Neuronal stem cell (in vitro differentiated cells): ENCODE results near the gene FMN1.
A peak's percentile ranks its signal among the peaks of the same experiment; 100 is the strongest.

ENCODE experiments used
- DNase-seq: peaks from one replicate; pipeline ENCODE4 v3.0.0-alpha.2; 2013; ENCODE audit warnings: low spot score
- H2AFZ ChIP-seq: one replicate; pipeline ENCODE4 v1.6.1; 2013; ENCODE audit warnings: mild to moderate bottlenecking, low read length, inconsistent platforms
- H2AK5ac ChIP-seq: 2 replicates; pipeline ENCODE4 v1.6.1; 2013; ENCODE audit warnings: low read depth, mild to moderate bottlenecking, inconsistent platforms, low read length, moderate library complexity, mixed read lengths
- H2BK120ac ChIP-seq: 2 replicates; pipeline ENCODE4 v1.6.1; 2013; ENCODE audit warnings: low read depth, mild to moderate bottlenecking, inconsistent platforms, low read length, moderate library complexity, mixed read lengths
- H2BK12ac ChIP-seq: one replicate; pipeline ENCODE4 v1.6.1; 2013; ENCODE audit warnings: low read length, inconsistent platforms
- H2BK15ac ChIP-seq: 2 replicates; pipeline ENCODE4 v1.6.1; 2013; ENCODE audit warnings: mild to moderate bottlenecking, low read length, inconsistent platforms, mixed read lengths
- H2BK5ac ChIP-seq: one replicate; pipeline ENCODE4 v1.6.1; 2013; ENCODE audit warnings: inconsistent platforms, mild to moderate bottlenecking, low read length, moderate library complexity
- H3K14ac ChIP-seq: one replicate; pipeline ENCODE4 v1.6.1; 2013; ENCODE audit warnings: low read length, inconsistent platforms
- H3K18ac ChIP-seq: 2 replicates; pipeline ENCODE4 v1.6.1; 2013; ENCODE audit warnings: low read length, inconsistent platforms
- H3K23ac ChIP-seq: 2 replicates; pipeline ENCODE4 v1.6.1; 2013; ENCODE audit warnings: low read depth, mild to moderate bottlenecking, mixed read lengths, low read length, inconsistent platforms; ENCODE audit not compliant: poor library complexity
- H3K27ac ChIP-seq: replicated peaks from 3 replicates; pipeline ENCODE4 v1.5.1; 2013; ENCODE audit warnings: low read length, inconsistent platforms
- H3K27me3 ChIP-seq, 3 experiments: 2 replicates each; pipeline ENCODE4 v1.6.1; 2013; ENCODE audit warnings: low read length in 3 of 3, mild to moderate bottlenecking in 2 of 3, inconsistent platforms in 1 of 3, low read depth in 1 of 3, mixed read lengths in 1 of 3, moderate library complexity in 1 of 3; ENCODE audit not compliant: control insufficient read depth in 3 of 3, insufficient read depth in 3 of 3
- H3K36me3 ChIP-seq, 2 donors: replicated peaks in 1 of 2; 2 replicates each; pipeline ENCODE4 v1.6.1; 2013; ENCODE audit warnings: low read length in 2 of 2; ENCODE audit not compliant: control insufficient read depth in 2 of 2, insufficient read depth in 2 of 2
- H3K4ac ChIP-seq: 2 replicates; pipeline ENCODE4 v1.6.1; 2013; ENCODE audit warnings: inconsistent platforms, mild to moderate bottlenecking, low read length, moderate library complexity
- H3K4me1 ChIP-seq, 2 donors: 1 replicate in 1 of 2; 2 replicates in 1 of 2; pipeline ENCODE4 v1.6.1; 2013; ENCODE audit warnings: low read length in 2 of 2, low read depth in 1 of 2; ENCODE audit not compliant: control insufficient read depth in 2 of 2, insufficient read depth in 1 of 2
- H3K4me2 ChIP-seq: one replicate; pipeline ENCODE4 v1.6.1; 2013; ENCODE audit warnings: mild to moderate bottlenecking, low read length, inconsistent platforms; ENCODE audit not compliant: insufficient read depth, poor library complexity, severe bottlenecking
- H3K4me3 ChIP-seq, 2 donors: 2 replicates each; pipeline ENCODE4 v1.5.1; 2013; ENCODE audit warnings: low read length in 2 of 2, mild to moderate bottlenecking in 2 of 2, inconsistent platforms in 1 of 2, moderate library complexity in 1 of 2
- H3K79me1 ChIP-seq: one replicate; pipeline ENCODE4 v1.6.1; 2013; ENCODE audit warnings: low read depth, mild to moderate bottlenecking, inconsistent platforms, low read length, moderate library complexity
- H3K9ac ChIP-seq: one replicate; pipeline ENCODE4 v1.6.1; 2013; ENCODE audit warnings: mild to moderate bottlenecking, low read depth, low read length, inconsistent platforms; ENCODE audit not compliant: poor library complexity
- H3K9me3 ChIP-seq, 2 donors: replicated peaks in 1 of 2; 2 replicates each; pipeline versions ENCODE3 to v1.6.1; 2013; ENCODE audit warnings: low read length in 2 of 2, mild to moderate bottlenecking in 2 of 2, inconsistent platforms in 1 of 2, low read depth in 1 of 2, mixed read lengths in 1 of 2, moderate library complexity in 1 of 2; ENCODE audit not compliant: control insufficient read depth in 2 of 2, insufficient read depth in 1 of 2
- H4K8ac ChIP-seq: one replicate; pipeline ENCODE4 v1.6.1; 2013; ENCODE audit warnings: low read depth, mild to moderate bottlenecking, inconsistent platforms, low read length, moderate library complexity
- H4K91ac ChIP-seq: one replicate; pipeline ENCODE4 v1.6.1; 2013; ENCODE audit warnings: low read length, low read depth, mild to moderate bottlenecking, inconsistent platforms; ENCODE audit not compliant: poor library complexity
- WGBS, 2 donors: extraction: QIAGEN DNeasy Blood & Tissue Kit; methylation state at CpG; one replicate each; pipeline ENCODE4 v1.1.7; 2013; ENCODE audit warnings: missing lambda C conversion rate in 2 of 2, mixed read lengths in 1 of 2; ENCODE audit not compliant: insufficient read length in 2 of 2, insufficient replicate concordance in 1 of 2; ENCODE audit errors: extremely low coverage in 2 of 2; 5-methylcytosine and 5-hydroxymethylcytosine counted together

The FMN1 gene

DNA sequence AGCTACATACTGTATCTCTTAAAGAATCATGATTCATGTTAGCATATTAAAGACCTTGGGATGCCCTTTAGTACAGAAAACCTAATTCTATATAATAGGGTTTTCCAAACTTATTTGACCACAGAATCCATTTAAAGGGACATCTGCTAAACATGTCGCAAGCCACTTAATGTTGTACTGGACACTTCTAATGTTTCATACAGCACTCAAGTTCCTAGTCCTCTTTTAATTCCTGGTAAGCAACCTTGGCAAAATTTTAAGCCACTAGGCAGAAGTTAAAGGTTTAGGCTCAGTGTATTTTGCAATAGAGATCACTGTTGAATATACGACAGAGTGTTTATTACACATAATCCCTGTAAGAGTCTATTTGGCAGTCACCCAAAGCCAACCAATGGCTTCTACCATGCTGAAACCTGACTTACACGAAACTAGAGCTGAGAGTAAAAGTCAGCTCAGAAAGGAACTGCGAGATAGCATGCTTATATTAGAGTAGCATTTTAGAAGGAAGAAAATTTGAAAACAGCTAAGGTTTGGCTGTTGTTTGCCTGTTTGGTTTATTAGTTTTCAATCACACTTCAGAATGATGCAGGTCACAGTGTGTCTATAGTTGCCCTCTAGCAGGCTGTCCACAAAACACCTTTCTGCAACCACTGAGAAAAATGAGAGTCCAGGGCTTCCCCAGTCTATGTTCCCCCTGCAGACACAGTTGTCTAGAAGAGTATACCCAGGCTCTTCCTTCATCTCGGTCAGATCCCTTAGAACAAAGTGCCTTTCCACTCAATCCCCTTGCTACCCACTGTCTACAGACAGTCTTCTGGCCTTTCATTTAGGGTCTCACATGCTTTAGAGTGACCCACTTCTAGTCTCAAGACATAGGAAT, 104.4 kb downstream of the FMN1 start:
- Histone ChIP-seq H3K27ac (no peak overlapping the region), H3K9me3 (no peaks in the 10 kb centered on the region), H3K14ac (no peak overlapping the region), H3K4me1 (peaks cover 0 to 4% of the 10 kb centered on the region in 2 donors), H2BK15ac (no peak overlapping the region), H3K23ac (no peak overlapping the region), H3K9ac (no peak overlapping the region), H2BK12ac (no peak overlapping the region), H3K4me2 (no peak overlapping the region), H3K36me3 (no peaks in the 10 kb centered on the region), H3K4me3 (no peak overlapping the region), H3K4ac (no peak overlapping the region), H3K18ac (no peak overlapping the region), H2BK5ac (no peak overlapping the region), H2AFZ (peak overlapping the region; percentile 13), H4K91ac (no peak overlapping the region), H2BK120ac (no peak overlapping the region), H4K8ac (no peak overlapping the region), H3K27me3 (no peaks in the 10 kb centered on the region), H2AK5ac (no peak overlapping the region), H3K79me1 (no peaks in the 10 kb centered on the region)
- DNase-seq, result no peak
- no CpG with 5 or more reads among the region's 5 CpGs for WGBS, 2 donors

DNA sequence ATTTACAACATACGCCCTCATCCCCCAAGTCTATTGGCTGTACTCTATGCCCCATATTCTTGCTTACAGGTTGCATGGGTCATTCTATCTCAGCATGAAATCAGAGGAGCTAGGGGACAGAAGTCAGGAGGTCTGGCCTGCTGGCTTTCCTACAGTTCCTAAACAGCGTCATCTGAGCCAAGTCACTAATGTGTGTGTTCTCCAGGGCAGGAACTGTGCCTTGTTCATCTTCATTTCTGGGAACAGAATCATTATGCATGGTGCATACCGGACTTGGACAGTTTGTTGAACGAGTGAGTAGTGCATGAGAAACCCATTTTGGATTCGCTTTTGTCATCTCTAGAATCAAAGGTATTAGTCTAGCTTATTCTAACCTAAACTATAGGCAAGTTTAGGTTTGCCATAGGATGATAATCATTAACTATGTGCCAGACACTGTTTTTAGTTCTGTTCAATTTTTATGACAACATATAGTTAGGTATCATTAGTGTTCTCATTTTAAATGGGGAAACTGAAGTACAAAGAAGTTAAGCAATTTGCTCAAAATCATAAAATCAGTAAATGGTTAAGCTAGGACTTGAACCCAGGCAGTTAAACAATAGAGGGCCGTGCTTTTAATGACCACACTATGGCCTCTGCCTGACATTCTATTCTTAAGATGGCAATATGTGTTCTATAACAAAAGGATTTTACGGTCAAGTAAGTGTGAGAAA, 105.2 kb downstream of the FMN1 start:
- Histone ChIP-seq H3K23ac (no peak overlapping the region), H2BK5ac (no peak overlapping the region), H3K9me3 (no peaks in the 10 kb centered on the region), H3K79me1 (no peaks in the 10 kb centered on the region), H3K9ac (no peak overlapping the region), H4K8ac (no peak overlapping the region), H3K36me3 (no peaks in the 10 kb centered on the region), H3K18ac (no peak overlapping the region), H2BK12ac (no peak overlapping the region), H3K4ac (no peak overlapping the region), H2BK15ac (no peak overlapping the region), H3K27ac (no peak overlapping the region), H3K14ac (no peak overlapping the region), H3K27me3 (no peaks in the 10 kb centered on the region), H2AK5ac (no peak overlapping the region), H2AFZ (no peak overlapping the region), H4K91ac (no peak overlapping the region), H2BK120ac (no peak overlapping the region), H3K4me1 (peaks cover 0 to 12% of the 10 kb centered on the region in 2 donors), H3K4me3 (no peak overlapping the region), H3K4me2 (no peak overlapping the region)
- no peak for DNase-seq
- WGBS, 2 donors, result 100% methylated on average over 1 of the region's 7 CpGs; no CpG with 5 or more reads in 1 of the 2 donors

DNA sequence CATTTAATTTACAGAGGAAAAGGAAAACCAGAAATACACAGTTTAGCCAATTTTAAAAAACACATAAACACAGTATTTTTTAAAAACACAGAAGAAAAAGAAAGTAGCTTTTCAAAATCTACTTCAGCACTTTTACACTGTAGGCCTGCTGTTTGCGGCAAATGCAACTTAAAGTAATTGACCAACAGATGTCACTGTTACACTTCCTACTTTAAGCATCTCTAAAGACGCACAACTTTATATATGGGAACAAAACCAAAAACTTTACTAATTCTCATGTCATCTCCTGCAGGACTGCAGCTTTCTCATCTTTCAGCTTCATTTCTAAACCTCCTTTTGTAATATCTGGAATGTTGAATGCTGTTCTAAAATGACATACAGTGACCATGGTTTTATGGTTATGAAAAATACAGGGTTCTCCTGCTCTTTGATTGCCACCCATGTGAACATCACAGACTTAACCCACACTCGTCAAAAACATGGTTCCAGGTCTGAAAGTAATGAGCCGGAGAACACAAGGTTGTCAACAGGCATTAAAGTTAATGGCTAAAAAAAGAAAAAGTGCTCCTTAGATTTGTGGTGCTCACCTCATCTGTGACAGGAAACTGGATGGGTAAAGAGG, 107.9 kb downstream of the FMN1 start:
- Histone ChIP-seq H2AFZ (no peak overlapping the region), H3K27me3 (no peaks in the 10 kb centered on the region), H4K8ac (no peak overlapping the region), H3K4ac (no peak overlapping the region), H3K36me3 (no peaks in the 10 kb centered on the region), H2BK12ac (no peak overlapping the region), H3K18ac (no peak overlapping the region), H2BK15ac (no peak overlapping the region), H2AK5ac (no peak overlapping the region), H3K23ac (no peak overlapping the region), H3K79me1 (no peaks in the 10 kb centered on the region), H3K14ac (no peak overlapping the region), H4K91ac (no peak overlapping the region), H3K4me2 (no peak overlapping the region), H2BK5ac (no peak overlapping the region), H2BK120ac (no peak overlapping the region), H3K9ac (no peak overlapping the region), H3K9me3 (no peaks in the 10 kb centered on the region), H3K4me1 (peaks cover 4 to 33% of the 10 kb centered on the region in 2 donors), H3K27ac (no peak overlapping the region), H3K4me3 (no peak overlapping the region)
- no peak for DNase-seq
- no CpG with 5 or more reads among the region's 4 CpGs for WGBS, 2 donors

DNA sequence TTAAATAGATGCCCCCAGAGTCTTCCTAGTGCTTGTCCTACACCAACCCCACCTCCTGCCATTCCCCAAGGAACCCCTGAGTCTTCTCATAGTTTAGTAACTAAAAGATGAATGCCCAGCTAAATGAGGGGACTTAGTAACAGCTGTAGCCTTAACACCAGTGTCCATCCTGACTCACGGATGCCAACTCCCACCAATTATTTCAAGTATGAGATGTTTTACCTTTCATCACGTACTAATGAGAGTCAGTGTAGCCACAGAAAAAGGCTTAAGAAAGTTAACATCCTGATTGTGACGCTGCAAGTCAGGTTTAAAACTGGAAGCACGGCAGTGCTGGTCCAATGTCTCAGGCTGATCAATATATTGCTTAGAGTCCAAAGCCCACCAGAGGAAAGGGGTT, 109.9 kb downstream of the FMN1 start:
- no peak for DNase-seq
- Histone ChIP-seq H2BK120ac (no peak overlapping the region), H3K36me3 (no peaks in the 10 kb centered on the region), H3K4me2 (no peak overlapping the region), H2AFZ (peak overlapping the region; percentile 5), H3K4me1 (peaks cover 4 to 47% of the 10 kb centered on the region in 2 donors), H3K9me3 (no peaks in the 10 kb centered on the region), H3K27ac (no peak overlapping the region), H3K23ac (no peak overlapping the region), H3K14ac (no peak overlapping the region), H4K8ac (no peak overlapping the region), H4K91ac (no peak overlapping the region), H3K79me1 (no peaks in the 10 kb centered on the region), H3K18ac (no peak overlapping the region), H2AK5ac (no peak overlapping the region), H2BK5ac (no peak overlapping the region), H3K9ac (no peak overlapping the region), H3K27me3 (no peaks in the 10 kb centered on the region), H2BK12ac (no peak overlapping the region), H3K4ac (no peak overlapping the region), H3K4me3 (no peak overlapping the region), H2BK15ac (no peak overlapping the region)
- WGBS, 2 donors, result no CpG with 5 or more reads among the region's 4 CpGs
